PC-9 (cell line): ENCODE data around the gene GAB2. TPM values are rescaled to one million over a fixed set of nuclear protein-coding genes. Genes with fewer than 3 reads are reported as not detected.

ENCODE experiments used
- BruUV-seq: library from RNA; stranded (reverse); fragments of 400-500 nt; replicated peaks from 2 replicates; lab custom pipeline; 2021; lab: Mats Ljungman, UMichigan
- CTCF ChIA-PET: fragments of 300-600 bp; sonication (Branson Sonifier 250); formaldehyde crosslinking; loops from one replicate; lab custom pipeline; 2022; ENCODE audit warnings: antibody characterized with exemption; lab: Charles Lee
- POLR2A ChIA-PET: fragments of 300-600 bp; sonication (Branson Sonifier 250); formaldehyde crosslinking; loops from one replicate; lab custom pipeline; 2022; ENCODE audit warnings: antibody characterized with exemption; ENCODE audit not compliant: unreplicated experiment; lab: Charles Lee
- DNase-seq, 2 experiments: peaks; one replicate each; pipeline versions ENCODE4 v3.0.0 to v3.0.0-alpha.2; 2015 to 2022; ENCODE audit warnings: mixed read lengths in 1 of 2
- H2AFZ ChIP-seq: fragments of 200-600 bp; sonication (generic); 2 replicates; pipeline ENCODE4 v1.8.1; 2017; ENCODE audit warnings: antibody characterized with exemption
- H3F3A ChIP-seq: fragments of 200-600 bp; sonication (generic); 2 replicates; pipeline ENCODE4 v1.8.1; 2017; ENCODE audit warnings: antibody characterized with exemption, mild to moderate bottlenecking, low read depth; ENCODE audit not compliant: insufficient read depth
- H3K27ac ChIP-seq: fragments of 200-600 bp; sonication (generic); 2 replicates; pipeline ENCODE4 v1.6.1; 2016; ENCODE audit warnings: mixed run types
- H3K27me3 ChIP-seq: fragments of 200-600 bp; sonication (generic); 2 replicates; pipeline ENCODE4 v1.6.1; 2016; ENCODE audit warnings: low read depth, mixed run types; ENCODE audit not compliant: insufficient read depth
- H3K36me3 ChIP-seq: fragments of 200-600 bp; sonication (generic); 2 replicates; pipeline ENCODE4 v1.6.1; 2016; ENCODE audit warnings: low read depth, mixed run types
- H3K4me1 ChIP-seq: fragments of 200-600 bp; sonication (generic); replicated peaks from 2 replicates; pipeline ENCODE4 v1.6.1; 2016; ENCODE audit warnings: mixed run types; ENCODE audit not compliant: insufficient read depth
- H3K4me2 ChIP-seq: fragments of 200-600 bp; sonication (generic); 2 replicates; pipeline ENCODE4 v1.6.1; 2017; ENCODE audit warnings: mixed run types
- H3K4me3 ChIP-seq: fragments of 200-600 bp; sonication (generic); 2 replicates; pipeline ENCODE4 v1.6.1; 2016; ENCODE audit warnings: mixed run types
- H3K79me2 ChIP-seq: fragments of 200-600 bp; sonication (generic); 2 replicates; pipeline ENCODE4 v1.6.1; 2017; ENCODE audit warnings: low read depth, mixed run types
- H3K9me2 ChIP-seq: fragments of 200-600 bp; sonication (generic); 2 replicates; pipeline ENCODE4 v1.8.1; 2017; ENCODE audit warnings: mild to moderate bottlenecking; ENCODE audit not compliant: insufficient read depth
- H3K9me3 ChIP-seq: fragments of 200-600 bp; sonication (generic); 2 replicates; pipeline ENCODE4 v1.8.1; 2016; ENCODE audit warnings: low read depth; ENCODE audit not compliant: insufficient read depth
- H4K20me1 ChIP-seq: fragments of 200-600 bp; sonication (generic); 2 replicates; pipeline ENCODE4 v1.8.1; 2017; ENCODE audit not compliant: insufficient read depth
- CTCF ChIP-seq: fragments of 200-600 bp; sonication (generic); conservative IDR thresholded peaks from 2 replicates; pipeline ENCODE4 v1.6.1; 2017; ENCODE audit warnings: mixed run types, antibody characterized with exemption, mild to moderate bottlenecking, moderate library complexity
- EZH2 ChIP-seq: fragments of 200-600 bp; sonication (generic); IDR thresholded peaks from 2 replicates; pipeline ENCODE4 v1.8.0; 2017; ENCODE audit warnings: antibody characterized with exemption, low read depth
- intact Hi-C: fragments of 100-400 bp; cut with micrococcal nuclease; formaldehyde crosslinking; loops from one replicate; pipeline ENCODE4 v1.10.0; 2022; ENCODE audit not compliant: unreplicated experiment
- total RNA-seq: library from RNA; stranded (reverse); gene quantifications from 2 replicates; pipeline ENCODE4 v1.2.3, GENCODE V29; 2021

GAB2 gene
- total RNA-seq, 1 experiment from 2014 or later = 17.5 TPM

- Histone ChIP-seq H4K20me1 (no peaks in the 10 kb centered on the region), H3K9me3 (no peaks in the 10 kb centered on the region), H2AFZ (no peak overlapping the region), H3K9me2 (no peaks in the 10 kb centered on the region), H3K4me1 (no peaks in the 10 kb centered on the region; the same call in 1 of the 2 replicates), H3K36me3 (no peaks in the 10 kb centered on the region), H3K4me2 (no peak overlapping the region), H3K4me3 (no peak overlapping the region), H3K27ac (no peak overlapping the region), H3K79me2 (no peaks in the 10 kb centered on the region), H3F3A (no peaks in the 10 kb centered on the region), H3K27me3 (no peaks in the 10 kb centered on the region)
- TF ChIP-seq EZH2 = no peak
- TF ChIP-seq CTCF = no peak
- DNase-seq = peak in 1 of 2 experiments; percentile 28
- no TSS peak for BruUV-seq
- ChIA-PET CTCF (interaction anchor here (0.6 kb wide), 1 partner anchor 146 kb away, joined by 6 read pairs; no protein-coding TSS in a partner anchor), POLR2A (no interaction called here)
- intact Hi-C loops = no loop called here
Observed at GRCh38 chr11:78429660-78430059, 12.0 kb upstream of the GAB2 start.

- Histone ChIP-seq H3K9me2 (no peaks in the 10 kb centered on the region), H2AFZ (no peak overlapping the region), H3K36me3 (no peaks in the 10 kb centered on the region), H4K20me1 (no peaks in the 10 kb centered on the region), H3K4me3 (no peak overlapping the region), H3K9me3 (no peaks in the 10 kb centered on the region), H3K4me2 (no peak overlapping the region), H3K27me3 (no peaks in the 10 kb centered on the region), H3K79me2 (no peaks in the 10 kb centered on the region), H3F3A (no peaks in the 10 kb centered on the region), H3K4me1 (no peaks in the 10 kb centered on the region; the same call in 1 of the 2 replicates), H3K27ac (no peak overlapping the region)
- ChIA-PET POLR2A (no interaction called here), CTCF (interaction anchor here (0.6 kb wide), 1 partner anchor 146 kb away, joined by 6 read pairs; no protein-coding TSS in a partner anchor)
- intact Hi-C loops = no loop called here
- no peak for TF ChIP-seq EZH2
- TF ChIP-seq CTCF = no peak
- peak in 1 of 2 experiments; percentile 23 for DNase-seq
- no TSS peak for BruUV-seq
Observed at GRCh38 chr11:78429209-78429608, 11.6 kb upstream of the GAB2 start.

- Histone ChIP-seq H3K4me3 (no peak overlapping the region), H3K27me3 (no peaks in the 10 kb centered on the region), H3K4me2 (no peak overlapping the region), H3F3A (no peaks in the 10 kb centered on the region), H3K36me3 (no peaks in the 10 kb centered on the region), H4K20me1 (no peaks in the 10 kb centered on the region), H3K9me2 (no peaks in the 10 kb centered on the region), H3K4me1 (no peaks in the 10 kb centered on the region; the same call in 1 of the 2 replicates), H2AFZ (no peak overlapping the region), H3K9me3 (no peaks in the 10 kb centered on the region), H3K79me2 (no peaks in the 10 kb centered on the region), H3K27ac (no peak overlapping the region)
- DNase-seq = no peak
- intact Hi-C loops = no loop called here
- TF ChIP-seq CTCF (no peak), EZH2 (no peak)
- POLR2A ChIA-PET = no interaction called here
- BruUV-seq = no TSS peak
- CTCF ChIA-PET = no interaction called here
Observed at GRCh38 chr11:78428773-78429172, 11.2 kb upstream of the GAB2 start.
